GM21447 (cell line): ENCODE results near the gene WNT3A.
A peak's percentile ranks its signal among the peaks of the same experiment; 100 is the strongest.

Source experiments
- ATAC-seq: cut with Tn5 transposase; IDR thresholded peaks from one replicate; pipeline ENCODE4 v1.9.1; 2021; ENCODE audit not compliant: unreplicated experiment

Gene WNT3A

DNA sequence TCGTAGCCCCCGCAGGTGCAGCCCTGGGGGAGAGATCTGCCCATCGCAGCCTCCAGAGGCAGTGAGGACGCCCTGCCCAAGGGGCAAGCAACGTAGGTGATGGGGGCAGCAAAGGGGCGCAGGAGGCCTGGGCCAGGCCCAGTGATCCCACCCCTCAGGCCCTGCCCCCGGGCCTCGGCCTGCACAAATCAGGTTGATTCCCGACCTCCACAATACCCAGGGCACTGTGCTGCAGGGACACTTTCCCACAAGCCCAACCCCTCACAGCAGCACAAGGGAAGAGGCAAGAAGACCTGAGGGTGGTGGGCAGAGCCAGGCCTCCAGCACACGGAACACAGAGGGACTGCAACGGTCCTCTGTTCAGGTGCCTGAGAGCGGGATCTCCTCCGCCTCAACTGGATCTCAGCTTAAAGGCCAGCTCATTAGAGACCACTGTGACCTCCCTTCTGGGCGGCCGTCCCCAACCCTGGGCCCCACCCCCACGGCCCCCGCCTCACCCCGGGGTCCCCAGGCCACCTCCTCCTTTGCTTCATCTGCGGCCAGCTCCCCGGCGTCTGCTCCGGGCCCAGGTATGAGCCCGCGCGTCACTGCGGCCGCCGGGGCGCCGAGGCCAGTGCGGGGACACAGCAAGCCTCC, 74.9 kb downstream of the WNT3A start:
- ATAC-seq: peak; percentile 4

DNA sequence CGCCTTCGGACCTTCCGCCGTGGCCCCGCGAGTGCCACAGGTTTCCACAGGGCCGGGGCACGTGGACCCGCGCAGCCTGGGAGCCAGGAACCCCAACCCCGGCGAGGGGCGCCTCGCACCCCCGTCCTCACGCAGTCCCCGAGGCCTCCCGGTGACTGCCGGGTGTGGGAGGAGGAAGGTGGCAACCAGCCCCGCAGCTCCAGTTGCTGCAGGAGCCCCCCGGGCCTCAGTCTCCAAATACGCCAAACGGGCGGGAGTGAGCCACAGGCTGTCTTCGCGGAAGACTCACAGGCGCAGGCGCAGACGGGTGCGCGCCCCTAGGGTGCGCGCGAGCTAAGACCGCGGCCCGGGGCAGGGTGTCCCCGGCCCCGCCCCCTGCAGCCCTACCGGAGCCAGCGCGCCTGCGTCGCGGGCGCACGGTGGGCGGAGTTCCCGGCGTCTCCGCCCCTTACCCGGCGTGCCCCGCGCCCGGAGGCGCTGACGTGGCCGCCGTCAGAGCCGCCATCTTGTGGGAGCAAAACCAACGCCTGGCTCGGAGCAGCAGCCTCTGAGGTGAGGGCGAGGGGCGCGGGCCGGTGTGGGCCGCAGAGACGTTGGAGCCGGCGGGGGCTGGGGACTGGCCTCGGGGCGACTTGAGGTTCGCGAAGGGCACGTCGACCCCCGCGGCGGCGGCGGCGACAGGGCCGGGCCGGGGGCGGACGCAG, 75.6 kb downstream of the WNT3A start, which contains the start of gene ARF1:
TSS of gene ARF1 (plus strand) at position 495 of the 704 bp plus-strand sequence. CDS start 14,407 bp downstream, outside the sequence.
- peak; percentile 59 for ATAC-seq

DNA sequence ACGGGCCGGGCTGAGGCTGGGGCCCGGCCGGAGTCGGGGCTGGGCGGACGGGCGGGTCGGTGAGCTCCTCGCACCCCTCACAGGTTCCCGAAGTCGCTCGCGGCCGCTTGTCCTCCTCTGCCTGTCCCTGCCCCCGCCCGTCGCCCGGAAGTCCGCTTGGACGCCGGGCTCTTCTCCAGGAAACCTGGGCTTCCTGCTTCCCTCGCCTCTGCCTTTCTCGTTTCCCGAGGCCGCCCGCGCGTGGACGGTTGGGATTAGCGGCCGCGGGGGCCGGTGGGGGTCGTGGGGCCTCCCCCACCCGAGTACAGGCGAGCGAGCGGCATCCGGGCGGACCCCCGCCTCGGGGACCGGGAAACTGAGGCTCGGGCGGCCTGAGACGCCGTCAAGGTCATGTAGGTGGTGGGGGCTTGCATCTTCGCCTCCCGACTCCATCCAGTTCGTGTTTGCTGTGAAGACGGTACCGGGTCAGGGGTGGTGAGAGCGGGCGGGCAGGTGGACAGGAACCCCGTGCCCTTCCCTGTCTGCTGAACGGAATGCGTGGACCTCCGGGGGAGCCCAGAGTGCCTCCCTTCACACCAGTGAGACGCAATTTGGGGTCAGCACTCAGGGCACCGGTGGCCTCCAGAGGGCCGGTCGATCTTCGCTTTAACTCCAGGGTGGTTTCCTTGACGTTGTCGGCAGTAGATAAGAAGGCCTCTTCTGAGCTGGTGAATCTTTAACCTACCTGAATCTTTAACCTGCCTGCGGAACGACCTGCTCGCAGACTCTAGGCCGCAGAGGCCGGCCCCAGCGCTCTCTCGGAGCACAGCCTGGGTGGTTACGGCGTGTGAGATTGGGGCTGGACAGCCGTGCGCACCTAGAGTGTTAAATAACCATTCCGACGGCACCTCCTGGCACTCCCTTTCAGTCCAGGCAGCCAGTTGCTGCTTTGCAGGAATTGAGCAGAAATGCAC, 76.4 kb downstream of the WNT3A start:
- peak; percentile 15 for ATAC-seq

DNA sequence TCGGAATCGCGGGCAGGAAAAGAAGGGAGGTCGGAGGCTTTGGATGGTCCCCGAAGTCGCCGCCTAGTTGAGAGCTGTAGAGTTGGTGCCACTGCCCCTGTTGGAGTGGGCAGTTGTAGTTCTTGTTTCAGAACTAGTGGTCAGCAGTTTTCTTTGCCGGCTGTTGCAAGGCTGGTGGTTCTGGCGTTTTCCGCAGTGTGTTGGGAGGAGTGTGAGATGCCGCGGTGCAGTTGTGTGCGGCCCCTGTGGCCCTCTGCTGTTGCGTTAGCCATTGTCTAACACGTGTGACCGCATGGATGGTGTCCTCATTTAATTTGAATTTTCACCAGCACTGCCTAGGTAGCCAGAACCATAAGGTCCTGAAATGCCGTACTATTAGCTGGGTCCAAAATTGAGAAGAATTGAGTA, 77.1 kb downstream of the WNT3A start:
- ATAC-seq: no peak

DNA sequence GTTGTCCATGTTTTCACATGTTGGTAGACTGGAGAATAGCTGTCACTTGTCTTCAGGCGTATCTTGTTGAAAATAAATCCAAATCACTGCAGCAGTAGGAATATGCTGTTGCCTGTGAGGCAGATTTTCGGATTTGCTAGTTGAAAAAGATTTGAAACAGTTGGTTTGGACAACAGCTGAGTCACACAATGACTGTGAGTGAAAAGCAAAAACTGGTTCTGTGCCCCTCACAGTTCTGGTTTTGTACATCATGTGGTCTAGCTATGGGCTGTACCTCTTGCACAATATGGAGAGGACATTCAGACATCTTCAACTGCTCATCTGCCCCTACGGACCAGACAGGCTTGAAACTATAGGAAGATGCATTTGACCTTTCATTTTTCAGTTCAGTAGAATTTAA, 77.5 kb downstream of the WNT3A start:
- ATAC-seq: no peak

DNA sequence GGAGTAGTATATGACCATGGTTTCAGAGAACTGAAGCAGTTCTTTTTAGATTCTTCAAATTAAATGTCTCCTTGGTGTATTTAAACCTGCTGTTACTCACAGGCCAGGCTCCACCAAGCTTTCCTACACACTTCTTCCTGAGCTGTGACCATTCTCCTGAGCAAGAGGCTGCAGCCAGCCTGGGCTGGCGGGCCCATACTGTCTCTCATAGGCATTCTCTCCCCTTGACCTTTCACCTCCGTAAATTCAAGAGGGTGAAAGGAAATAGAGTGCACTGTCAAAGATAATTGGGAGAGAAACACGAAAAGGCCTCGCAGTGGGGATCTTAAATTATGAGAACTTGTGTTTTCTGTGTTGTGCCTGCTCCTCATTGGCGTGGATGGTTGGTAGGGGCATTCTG, 78.0 kb downstream of the WNT3A start:
- ATAC-seq: no peak

DNA sequence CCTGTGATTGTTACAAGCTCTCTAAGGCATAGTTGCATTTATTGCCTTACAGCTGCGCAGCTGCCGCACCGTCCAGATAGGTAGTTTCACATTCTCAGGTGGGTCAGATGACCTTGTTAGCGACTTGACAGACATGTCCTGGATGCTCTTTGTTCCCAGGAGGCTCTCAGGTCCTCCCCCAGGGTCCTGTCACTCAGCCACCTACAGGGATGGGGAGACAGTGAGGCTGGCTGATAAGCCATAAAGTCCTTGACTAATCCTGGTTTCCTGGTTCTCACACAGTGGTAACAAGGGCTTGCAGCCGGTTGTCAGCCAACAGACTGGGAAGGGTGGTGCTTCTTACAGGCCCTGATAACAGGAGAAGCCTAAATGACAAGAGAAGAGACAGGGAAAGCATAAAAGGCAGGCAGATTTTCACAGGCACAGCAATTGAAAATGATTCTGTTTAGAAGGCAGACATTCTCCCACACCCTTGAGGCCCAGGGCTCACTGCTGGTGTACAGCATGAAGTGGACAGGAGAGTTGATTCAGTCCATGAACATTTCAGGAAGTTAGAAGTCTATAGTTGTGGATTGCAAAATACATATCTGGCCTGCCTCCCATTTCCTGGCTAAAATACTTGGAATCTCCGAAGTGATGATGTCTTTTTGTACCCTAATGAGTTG, 78.6 kb downstream of the WNT3A start:
- ATAC-seq: no peak

DNA sequence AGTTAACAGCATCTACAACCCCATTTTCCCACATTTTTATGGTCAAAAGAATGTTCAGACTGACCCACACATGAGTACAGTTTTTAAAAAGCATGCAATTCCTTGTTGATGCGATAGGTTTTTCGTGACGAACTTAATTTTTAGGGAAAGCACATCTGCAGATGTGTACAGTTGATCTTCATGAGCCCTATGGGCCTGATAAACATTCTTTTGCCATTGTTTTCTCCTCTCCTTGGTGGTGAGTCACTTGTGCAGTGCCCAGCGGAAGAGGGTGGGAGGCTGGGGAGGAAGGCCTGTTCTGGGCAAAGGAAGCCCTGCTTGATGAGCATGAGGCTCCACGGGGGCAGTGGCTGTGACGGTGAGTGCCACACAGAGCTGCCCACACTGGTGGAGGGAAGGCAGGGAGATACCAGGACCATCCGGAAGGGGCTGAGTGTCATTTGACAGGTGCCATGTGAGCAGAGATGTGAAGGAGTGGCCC, 81.0 kb downstream of the WNT3A start:
- no peak for ATAC-seq

DNA sequence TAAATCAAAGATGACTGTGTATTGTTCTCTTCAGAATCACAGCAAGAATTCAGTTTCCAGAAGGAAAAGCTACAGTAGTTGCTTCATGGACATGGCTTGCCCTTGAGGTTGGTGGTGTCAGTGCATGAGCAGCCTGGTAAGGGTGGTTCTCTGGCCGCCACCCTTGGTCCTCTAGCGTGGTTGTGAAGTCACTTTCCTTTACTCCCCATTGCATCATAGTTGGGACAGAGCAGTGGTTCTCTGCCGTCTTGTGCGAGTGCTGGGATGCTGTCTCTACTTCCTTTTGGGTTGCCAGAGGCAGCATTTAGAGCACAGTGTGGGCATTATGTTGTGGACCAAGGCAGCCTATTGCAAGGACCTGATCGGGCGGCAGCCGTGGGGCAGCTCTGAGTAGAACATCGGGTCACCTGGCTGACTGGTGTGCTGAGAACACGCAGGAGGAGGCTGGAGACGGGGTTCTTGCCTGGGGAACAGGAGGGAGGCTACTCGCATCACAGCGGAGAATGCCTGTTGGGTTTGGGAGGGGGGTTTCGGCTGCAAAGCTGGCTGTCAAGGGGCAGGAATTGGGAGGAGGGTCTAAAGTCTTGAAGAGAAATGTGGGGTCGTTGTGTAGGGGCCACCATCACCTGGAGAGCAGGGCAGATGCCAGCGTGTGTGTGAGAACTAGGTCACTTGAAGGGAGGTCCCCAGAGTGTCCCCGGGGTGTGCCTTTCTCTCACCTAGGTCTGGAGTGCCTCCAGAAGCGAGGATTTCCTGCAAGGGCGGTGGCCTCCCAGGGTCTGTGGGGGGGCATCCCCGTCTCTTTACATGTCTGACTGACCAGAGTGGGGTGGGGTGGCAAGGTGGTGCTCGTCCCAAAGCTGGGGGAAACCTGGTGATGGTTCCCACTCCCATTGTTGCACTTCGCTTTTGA, 82.0 kb downstream of the WNT3A start:
- no peak for ATAC-seq

DNA sequence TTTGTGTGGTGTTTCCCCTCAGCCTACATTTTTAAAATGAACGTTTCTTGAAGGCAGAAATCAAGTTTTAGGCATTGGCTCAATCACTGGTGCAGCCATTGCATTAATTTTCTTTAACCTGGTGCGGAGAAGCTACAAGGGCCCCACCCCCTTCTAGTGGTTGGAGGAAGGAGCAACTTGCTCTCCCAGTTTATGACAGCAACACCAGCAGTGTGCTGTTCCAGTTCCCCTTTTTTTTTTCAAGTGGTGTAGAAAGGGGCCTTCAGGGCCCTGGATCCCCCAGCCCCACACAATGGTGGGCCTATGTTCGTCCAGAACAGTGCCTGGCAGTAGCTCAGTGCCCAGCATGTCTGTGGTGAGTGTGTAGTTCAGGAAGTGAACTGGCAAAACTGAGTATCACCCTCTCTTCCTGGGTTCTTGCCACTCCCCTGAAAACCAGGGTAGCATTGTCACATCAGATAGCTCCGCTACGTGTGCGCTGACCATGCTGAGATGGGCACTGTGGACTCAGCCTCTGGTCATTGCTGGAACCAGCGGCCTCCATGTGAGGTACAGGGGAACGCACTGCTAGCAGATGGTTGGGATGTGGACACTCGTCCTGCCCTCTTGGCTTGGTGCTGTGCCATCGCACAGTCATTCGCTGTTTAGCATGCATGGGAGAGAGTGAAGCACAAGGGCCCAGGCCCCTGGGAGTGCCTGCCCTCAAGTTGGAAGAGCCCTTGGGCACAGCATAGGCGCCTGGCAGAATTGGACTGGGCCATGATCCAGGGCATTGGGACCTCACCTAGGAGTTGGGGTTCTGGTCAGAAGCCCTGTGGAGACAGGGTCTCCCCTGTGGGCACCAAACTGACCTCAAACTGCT, 83.0 kb downstream of the WNT3A start:
- no peak for ATAC-seq

DNA sequence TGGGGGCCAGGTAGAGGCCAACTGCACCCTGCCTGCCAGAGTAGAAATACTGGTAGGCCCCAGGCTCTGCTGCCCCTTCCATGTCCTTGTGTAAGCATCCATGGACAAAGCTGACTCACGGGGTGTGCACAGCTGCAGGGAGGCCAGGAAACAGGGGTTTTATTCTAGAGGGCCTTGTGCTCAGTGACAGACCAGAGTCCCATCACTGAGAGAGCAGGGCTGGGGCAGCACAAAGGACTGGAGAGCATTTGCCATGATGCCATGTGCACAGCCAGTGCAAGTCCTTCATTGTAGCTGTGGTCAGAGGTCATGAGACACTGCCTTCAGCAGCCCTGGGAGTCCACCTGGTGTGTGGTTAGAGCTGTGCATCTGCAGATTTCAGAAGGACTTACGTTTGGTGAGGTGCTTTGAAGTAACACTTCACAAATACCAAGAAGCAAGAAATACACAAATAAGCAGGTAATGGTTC, 83.8 kb downstream of the WNT3A start:
- ATAC-seq: no peak

DNA sequence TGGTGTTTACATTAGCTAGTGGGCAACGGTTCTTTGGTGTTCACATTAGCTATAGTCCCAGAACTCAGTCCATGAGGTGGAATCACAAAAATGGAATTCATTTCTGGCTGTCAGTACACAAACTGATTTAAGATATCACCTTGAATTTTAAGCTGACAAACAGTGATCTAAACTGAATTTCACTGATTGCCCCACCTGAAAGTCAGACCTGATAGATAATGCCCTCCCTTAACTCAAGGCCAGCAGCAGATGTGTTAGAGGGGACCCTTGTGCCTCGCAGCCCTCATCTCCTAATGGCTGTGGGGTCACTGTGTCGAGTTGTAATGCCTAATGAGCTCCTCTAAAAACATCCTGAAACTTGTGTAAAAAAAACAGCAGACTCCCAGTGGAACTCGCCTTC, 84.3 kb downstream of the WNT3A start:
- ATAC-seq: no peak

DNA sequence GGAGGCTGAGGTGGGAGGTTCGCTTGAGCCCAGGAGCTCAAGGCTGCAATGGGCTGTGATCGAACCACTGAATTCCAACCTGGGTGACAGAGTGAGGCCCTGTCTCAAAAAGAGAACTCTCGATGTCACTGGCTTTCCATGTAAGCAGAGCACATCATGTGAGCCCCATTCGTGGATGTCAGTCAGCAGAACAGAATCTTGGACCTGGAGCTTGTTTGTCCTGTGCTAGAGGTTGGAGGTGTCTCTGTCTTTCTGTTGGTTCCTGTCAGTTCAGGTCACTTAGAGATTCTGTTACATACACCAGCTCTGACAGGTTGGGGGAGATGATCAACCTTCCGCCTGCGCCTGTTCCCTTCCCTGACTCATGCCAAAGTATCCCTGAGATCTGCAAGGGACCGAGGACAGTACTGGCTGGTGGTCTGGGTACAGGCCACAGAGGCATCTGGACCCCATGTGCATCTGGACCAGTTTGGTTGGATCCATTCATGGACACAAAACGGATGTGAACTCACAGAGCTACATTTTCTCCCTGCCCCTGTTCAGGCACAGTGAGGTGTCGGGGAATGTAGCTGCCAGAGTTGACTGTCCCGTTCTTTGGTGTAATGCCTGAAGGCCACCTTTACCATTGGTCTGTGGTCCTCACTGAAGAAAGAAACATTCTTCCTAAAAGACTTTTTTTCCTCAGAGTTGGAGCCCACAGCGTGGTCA, 85.7 kb downstream of the WNT3A start:
- no peak for ATAC-seq

DNA sequence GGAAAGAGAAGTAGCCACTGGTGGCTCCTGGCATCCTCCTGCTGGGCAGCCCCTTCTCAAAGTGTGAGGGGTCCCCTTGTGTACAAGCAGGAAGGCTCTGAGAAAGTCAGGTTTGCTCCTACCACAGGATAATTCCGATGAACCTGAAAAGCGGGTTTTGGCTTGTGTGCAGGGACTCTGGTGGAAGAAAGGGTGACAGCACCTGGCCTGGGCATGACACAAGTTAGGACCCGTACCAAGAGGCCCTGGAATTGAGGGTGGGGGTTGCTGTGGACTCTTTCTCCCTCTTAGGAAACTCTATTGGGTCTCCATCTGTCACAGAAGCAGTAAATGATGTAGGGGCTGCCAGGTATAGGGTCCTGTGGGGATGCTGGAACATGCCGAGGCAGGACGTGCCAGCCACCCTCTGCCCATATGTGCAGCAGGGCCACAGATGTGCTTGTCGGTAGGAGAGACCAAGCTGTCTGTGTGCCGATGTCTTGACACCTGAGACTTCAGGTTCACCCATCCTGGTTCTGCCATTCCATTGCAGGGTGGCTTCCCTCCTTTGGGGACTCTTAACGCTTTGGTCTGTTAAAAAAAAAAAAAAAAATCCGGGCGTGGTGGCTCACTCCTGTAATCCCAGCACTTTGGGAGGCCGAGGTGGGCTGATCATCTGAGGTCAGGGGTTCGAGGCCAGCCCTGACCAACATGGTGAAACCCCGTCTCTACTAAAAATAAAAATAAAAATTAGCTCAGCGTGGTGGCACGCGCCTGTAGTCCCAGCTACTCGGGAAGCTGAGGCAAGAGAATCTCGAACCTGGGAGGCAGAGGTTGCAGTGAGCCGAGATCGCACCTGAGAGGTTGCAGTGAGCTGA, 86.5 kb downstream of the WNT3A start:
- ATAC-seq: no peak

DNA sequence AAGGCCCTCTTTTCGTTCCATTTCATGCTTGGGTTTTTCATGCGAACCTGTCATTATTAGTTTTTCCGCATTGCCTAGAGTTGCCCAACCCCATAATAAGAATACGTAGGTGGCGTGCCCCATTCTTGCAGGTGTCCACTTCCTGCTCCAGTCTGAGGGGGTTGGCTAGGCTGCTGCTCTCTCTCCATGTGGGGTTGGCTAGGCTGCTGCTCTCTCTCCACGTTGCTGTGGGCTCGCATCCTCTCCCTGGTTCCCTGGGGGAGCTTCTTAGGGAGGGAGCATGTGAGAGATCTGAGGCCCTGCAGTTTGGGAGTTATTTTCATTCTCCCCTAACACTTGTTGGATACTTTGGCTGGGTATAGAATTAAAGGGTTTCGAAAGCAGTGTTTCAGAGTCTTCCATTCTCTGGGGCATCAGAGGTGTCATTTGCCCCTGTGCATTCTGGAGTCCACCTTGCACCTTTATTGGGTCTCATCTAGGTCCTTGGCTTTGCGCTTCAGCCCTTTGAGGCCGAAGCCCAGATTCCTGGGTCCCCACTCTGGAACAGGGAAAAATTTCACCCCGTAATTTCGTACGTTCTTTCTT, 87.7 kb downstream of the WNT3A start:
- no peak for ATAC-seq

DNA sequence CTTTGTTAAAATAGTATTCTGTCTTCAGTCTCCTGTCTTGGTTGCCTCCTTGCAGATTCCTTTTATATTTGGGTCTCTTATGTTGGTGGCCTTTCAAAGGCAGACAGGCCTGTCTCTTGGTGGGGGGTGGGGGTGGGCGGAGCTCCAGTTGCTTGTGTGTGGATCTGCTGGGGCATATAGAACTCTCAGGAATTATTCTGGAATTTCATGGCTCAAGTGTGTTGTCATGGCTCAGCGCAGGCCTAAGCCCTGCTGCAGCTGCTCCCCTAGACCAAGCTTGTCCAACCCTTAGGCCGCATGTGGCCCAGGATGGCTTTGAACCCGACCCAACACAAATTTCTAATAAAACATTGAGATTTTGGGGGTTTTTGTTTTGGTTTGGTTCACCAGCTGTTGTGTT, 88.4 kb downstream of the WNT3A start:
- no peak for ATAC-seq

DNA sequence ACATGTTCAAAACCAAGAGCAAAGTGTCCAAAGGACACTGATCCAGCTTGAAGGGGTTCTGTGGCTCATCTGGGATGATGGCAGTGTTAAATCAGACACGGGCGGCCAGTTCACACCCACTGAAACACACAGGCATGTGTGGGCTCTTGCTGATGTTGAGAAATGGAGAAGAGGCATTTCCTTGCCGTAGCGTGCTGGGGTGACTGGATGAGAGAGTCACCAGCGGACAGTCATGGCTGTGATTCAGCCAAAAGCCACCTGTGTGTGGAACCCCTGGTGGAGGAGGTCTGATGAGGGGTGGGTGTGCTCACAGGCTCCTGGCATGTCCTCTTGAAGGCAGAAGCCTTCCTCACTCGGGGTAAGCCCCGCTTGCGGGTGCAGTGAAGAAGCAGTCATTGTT, 89.1 kb downstream of the WNT3A start:
- ATAC-seq: no peak
